Measurements from ENCODE around the gene TMEM151B.

The TMEM151B gene

GRCh38 chr6:44355640-44356039 is 85.4 kb downstream of the TMEM151B start:
- TF ChIP-seq, protein P1, sequence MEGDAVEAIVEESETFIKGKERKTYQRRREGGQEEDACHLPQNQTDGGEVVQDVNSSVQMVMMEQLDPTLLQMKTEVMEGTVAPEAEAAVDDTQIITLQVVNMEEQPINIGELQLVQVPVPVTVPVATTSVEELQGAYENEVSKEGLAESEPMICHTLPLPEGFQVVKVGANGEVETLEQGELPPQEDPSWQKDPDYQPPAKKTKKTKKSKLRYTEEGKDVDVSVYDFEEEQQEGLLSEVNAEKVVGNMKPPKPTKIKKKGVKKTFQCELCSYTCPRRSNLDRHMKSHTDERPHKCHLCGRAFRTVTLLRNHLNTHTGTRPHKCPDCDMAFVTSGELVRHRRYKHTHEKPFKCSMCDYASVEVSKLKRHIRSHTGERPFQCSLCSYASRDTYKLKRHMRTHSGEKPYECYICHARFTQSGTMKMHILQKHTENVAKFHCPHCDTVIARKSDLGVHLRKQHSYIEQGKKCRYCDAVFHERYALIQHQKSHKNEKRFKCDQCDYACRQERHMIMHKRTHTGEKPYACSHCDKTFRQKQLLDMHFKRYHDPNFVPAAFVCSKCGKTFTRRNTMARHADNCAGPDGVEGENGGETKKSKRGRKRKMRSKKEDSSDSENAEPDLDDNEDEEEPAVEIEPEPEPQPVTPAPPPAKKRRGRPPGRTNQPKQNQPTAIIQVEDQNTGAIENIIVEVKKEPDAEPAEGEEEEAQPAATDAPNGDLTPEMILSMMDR (conservative IDR thresholded peaks at IDR 0.05): no peak

GRCh38 chr6:44356487-44356886 is 86.2 kb downstream of the TMEM151B start:
- TF ChIP-seq, protein P1 (conservative IDR thresholded peaks at IDR 0.05): no peak
- no peak overlapping the region for H3K27ac ChIP-seq

More at GRCh38 chr6:44355640-44356039, 85.4 kb downstream of the TMEM151B start:
- H3K27ac ChIP-seq: no peak overlapping the region

Measured in VCaP (cell line).